AG04449 (cell line): Measurements from ENCODE around the gene SMYD5.

Experiments used
- CTCF ChIA-PET: fragments of 350-600 bp; formaldehyde crosslinking; extraction: SDS; loops from one replicate; lab custom pipeline; 2021; ENCODE audit warnings: antibody characterized with exemption; lab: Yijun Ruan, JAX
- POLR2A ChIA-PET: fragments of 400-600, 350-600 bp; formaldehyde crosslinking; extraction: SDS; loops from one replicate; lab custom pipeline; 2020; ENCODE audit warnings: antibody characterized with exemption, inconsistent platforms; lab: Yijun Ruan, JAX
- DNase-seq: peaks from one replicate; pipeline ENCODE4 v3.0.0-alpha.2; 2010; ENCODE audit warnings: low read depth, low spot score
- H3K4me3 ChIP-seq: 2 replicates; pipeline ENCODE4 v1.5.1; 2011; ENCODE audit warnings: low read depth, mild to moderate bottlenecking, control low read depth, low read length
- TF ChIP-seq, protein P1 (sequence below): IDR thresholded peaks from one replicate; pipeline ENCODE4 v1.5.1; 2011; ENCODE audit warnings: mild to moderate bottlenecking, moderate library complexity, low read length, control low read depth, inconsistent platforms; ENCODE audit not compliant: insufficient read depth; ENCODE audit errors: missing control alignments

Gene SMYD5

DNA sequence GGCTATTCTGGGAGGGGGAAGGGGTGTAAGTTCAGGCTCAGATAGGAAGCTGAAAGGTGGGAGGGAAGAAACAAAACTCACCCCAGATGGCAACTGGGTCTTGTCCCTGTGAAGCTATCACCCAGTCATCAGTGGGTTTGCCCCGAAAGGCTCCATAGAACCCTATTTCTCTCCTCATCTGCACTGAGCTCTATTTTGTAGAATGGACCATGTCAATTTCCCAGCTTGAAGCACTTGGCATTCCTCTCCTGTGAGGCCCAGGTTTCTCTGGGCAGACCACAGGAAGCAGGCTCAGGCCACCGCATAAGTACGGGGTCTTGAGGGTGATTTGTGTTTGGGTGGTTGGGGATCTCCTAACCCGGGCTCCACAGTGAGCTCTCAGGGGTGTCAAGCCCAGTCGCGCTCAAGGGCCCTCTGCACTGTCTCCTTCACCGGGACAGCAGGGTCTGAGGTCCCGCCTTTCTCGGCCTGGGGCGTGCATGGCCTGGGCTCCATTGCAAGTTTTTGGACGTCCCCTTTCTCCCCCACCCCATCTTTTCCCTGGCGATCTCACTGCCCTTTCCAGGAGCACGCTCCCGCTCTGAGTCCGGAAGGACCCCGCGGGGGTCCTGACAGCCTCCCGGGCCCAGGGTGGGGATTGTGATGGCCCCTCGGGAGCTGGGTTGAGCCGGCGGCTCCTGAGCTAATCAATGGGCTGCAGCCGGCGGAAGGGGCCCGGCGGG lies 38.9 kb upstream of the SMYD5 start:
- DNase-seq, result no peak
- TF ChIP-seq, protein P1, sequence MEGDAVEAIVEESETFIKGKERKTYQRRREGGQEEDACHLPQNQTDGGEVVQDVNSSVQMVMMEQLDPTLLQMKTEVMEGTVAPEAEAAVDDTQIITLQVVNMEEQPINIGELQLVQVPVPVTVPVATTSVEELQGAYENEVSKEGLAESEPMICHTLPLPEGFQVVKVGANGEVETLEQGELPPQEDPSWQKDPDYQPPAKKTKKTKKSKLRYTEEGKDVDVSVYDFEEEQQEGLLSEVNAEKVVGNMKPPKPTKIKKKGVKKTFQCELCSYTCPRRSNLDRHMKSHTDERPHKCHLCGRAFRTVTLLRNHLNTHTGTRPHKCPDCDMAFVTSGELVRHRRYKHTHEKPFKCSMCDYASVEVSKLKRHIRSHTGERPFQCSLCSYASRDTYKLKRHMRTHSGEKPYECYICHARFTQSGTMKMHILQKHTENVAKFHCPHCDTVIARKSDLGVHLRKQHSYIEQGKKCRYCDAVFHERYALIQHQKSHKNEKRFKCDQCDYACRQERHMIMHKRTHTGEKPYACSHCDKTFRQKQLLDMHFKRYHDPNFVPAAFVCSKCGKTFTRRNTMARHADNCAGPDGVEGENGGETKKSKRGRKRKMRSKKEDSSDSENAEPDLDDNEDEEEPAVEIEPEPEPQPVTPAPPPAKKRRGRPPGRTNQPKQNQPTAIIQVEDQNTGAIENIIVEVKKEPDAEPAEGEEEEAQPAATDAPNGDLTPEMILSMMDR, result no peak
- ChIA-PET CTCF (interaction anchor here (1.0 to 9.5 kb wide), 9 partner anchors 11 to 288 kb away, joined by 3 to 292 read pairs (median 12); partner anchors contain the start of genes SMYD5 and SPR), POLR2A (no interaction called here)
- peak overlapping the region; percentile 36 for H3K4me3 ChIP-seq

DNA sequence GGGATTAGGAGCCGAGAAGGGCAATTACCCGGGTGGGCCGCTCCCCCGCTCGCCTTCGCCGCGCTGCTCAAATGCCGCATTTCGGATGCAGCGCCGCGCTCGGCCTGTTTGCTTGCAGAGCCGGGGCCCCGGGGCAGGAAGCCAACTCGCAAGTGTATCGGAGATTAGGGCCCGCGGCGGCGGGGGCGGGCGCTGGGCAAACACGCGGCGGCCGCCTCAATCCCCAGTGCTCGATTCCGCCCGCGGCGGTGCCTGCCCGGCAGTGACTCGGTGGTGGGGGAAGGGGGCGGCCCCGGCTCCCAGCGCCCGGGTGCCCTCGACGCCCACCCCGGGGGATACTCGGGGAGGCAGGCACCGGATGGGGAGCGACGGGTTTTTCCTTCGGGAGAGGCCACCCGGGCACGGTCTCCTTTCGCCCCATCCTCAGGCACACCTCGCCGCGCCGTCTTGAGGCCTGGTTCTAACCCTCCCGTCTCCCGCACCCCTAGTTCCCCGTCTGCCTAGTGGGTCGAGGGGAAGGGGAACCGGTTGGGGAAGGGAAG lies 38.3 kb upstream of the SMYD5 start:
- H3K4me3 ChIP-seq, result peak overlapping the region; percentile 36
- TF ChIP-seq, protein P1, result peak; percentile 1
- DNase-seq, result no peak
- POLR2A ChIA-PET, result no interaction called here
- CTCF ChIA-PET, result interaction anchor here (0.9 to 9.5 kb wide), 17 partner anchors 12 to 312 kb away, joined by 4 to 292 read pairs (median 15); partner anchors contain the start of genes SMYD5 and SPR

DNA sequence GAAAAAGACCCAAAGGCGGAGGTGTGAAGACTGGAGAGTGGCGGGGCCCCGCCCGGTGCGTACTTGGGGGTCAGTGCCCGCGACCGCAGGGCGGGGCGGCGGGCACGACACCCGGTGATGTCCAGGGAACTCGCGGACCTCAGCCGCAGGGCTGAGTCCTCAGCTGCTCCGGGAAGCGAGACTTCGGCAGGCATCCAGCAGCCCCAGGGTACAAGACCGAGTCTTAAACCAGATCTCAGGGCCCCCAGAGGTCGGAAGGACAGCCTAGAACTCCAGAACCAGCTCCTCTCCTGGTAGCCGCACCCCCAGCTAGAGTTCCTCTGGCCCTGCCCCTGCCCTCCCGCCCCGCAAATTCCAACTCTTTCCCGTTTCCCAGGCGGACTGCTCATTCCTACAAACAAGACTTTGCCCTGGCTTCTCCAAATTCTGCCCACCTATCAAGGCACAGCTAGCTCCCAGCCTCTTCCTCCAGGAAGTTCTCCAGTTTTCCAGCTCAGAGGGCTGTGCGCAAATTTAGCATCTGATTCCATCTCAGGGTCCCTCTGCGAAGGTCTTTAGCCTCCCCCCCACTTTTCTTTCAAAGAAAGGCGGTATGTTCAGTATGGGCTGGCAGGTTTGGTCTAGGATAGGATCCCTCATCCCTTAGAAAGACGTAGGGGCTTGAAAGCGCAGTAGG lies 37.7 kb upstream of the SMYD5 start:
- no peak for DNase-seq
- peak overlapping the region; percentile 71; the same call in 1 of the 2 replicates for H3K4me3 ChIP-seq
- ChIA-PET CTCF (interaction anchor here (0.6 to 9.5 kb wide), 68 partner anchors 8 to 415 kb away, joined by 3 to 292 read pairs (median 6); partner anchors contain the start of genes CCT7, NOTO, PRADC1 and SMYD5), POLR2A (interaction anchor here (1.2 kb wide), 1 partner anchor 283 kb away, joined by 8 read pairs; no protein-coding TSS in a partner anchor)
- TF ChIP-seq, protein P1, result no peak

DNA sequence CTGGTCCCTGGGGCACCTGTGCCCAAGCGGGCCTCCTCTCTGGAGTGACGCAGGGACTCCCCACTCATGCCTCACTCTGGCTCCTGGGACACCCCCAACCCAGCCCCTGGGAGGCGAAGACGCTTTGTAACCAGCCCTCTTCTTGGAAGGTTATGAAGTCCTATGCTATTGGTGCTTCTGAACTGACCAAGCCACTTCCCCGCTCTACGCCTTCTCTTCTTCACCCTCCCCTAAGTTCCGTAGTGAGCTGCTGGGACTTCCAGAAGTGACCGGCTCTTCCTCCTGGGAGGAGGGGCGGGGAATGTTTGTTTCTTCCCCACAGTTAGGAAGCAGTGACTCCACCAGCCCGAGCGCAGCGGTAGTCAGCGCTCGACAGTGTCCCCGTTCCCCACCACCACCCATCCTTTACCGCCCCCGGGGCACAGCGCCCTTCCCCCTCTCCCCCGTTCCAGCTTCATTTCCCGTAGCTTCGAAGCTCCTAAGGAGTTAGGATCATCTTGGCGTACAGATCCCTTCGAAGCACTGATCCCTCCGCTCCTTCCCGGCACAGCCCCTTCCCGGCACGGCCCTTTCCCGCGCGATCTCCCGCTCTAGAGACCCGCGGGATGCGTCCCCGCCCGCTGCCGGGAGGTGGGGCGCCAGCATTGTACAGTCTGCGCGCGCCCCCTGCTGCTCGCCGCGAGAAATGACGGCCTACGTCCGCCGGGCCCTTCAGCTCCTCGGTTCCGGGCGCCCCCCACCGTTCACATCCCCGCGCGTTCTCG lies 37.0 kb upstream of the SMYD5 start:
- TF ChIP-seq, protein P1, result peak; percentile 100
- no peak for DNase-seq
- POLR2A ChIA-PET, result interaction anchor here (0.6 to 1.2 kb wide), 2 partner anchors 9 to 284 kb away, joined by 3 to 8 read pairs; no protein-coding TSS in a partner anchor
- CTCF ChIA-PET, result interaction anchor here (0.6 to 9.5 kb wide), 81 partner anchors 8 to 416 kb away, joined by 3 to 292 read pairs (median 5); partner anchors contain the start of genes CCT7, NOTO, PRADC1 and SMYD5
- peak overlapping the region; percentile 71 for H3K4me3 ChIP-seq

DNA sequence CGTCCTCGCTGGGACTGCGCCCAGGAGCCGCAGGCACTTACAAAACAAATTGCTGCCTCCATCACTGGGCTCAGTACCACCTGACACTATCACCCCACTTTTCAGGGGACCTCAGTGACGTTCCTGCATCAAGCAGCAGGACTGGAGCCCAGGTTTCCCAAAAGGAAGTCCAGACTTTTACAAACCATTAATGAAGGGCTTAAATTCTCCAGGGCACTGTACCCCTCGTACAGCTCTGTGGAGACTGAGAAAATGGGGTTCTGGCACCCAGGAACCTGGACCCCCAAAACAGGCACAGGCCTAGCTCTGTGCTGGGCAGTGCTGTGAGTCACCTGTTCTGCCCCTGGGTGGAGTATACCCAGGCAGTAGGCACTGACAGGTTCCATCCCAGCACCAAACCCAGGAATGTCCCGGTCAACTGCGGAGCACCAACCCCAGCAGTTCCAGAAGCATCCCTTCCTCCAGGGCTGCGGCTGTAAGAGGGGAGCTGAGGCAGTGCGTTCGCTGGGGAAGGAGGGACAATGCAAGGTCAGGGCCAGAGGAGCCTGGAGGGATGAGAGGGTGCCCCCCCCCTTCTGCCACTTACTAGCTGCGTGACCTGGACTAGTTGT lies 36.3 kb upstream of the SMYD5 start:
- peak overlapping the region; percentile 33 for H3K4me3 ChIP-seq
- TF ChIP-seq, protein P1, result no peak

More for the DNA sequence above, 36.3 kb upstream of the SMYD5 start:
- DNase-seq, result no peak
- ChIA-PET POLR2A (interaction anchor here (0.6 to 1.2 kb wide), 2 partner anchors 8 to 285 kb away, joined by 3 to 8 read pairs; no protein-coding TSS in a partner anchor), CTCF (interaction anchor here (0.6 to 9.5 kb wide), 75 partner anchors 8 to 417 kb away, joined by 3 to 292 read pairs (median 6); partner anchors contain the start of genes CCT7, NOTO, PRADC1 and SMYD5)
